Activated CD4-positive, alpha-beta T cell treated with anti-CD3 and anti-CD28 coated beads, Interleukin-2, Interleukin-6, amounts not matched to agents 100 ng/mL and 50 ng/mL, durations not matched to agents 16 hours and 8 hours (primary cell): ENCODE data around the gene HOXD9.

Experiments used
- DNase-seq: peaks from one replicate; pipeline ENCODE4 v3.0.0-alpha.2; 2020

Gene HOXD9

GRCh38 chr2:176157499-176158185, 35.1 kb downstream of the HOXD9 start:
- no peak for DNase-seq

GRCh38 chr2:176158186-176158591, 35.7 kb downstream of the HOXD9 start:
- no peak for DNase-seq

GRCh38 chr2:176158855-176159662, 36.5 kb downstream of the HOXD9 start:
- DNase-seq, result no peak

- no peak for DNase-seq
Measured at GRCh38 chr2:176159663-176160250, 37.2 kb downstream of the HOXD9 start.

- DNase-seq, result no peak
Measured at GRCh38 chr2:176160251-176160985, 37.9 kb downstream of the HOXD9 start.

GRCh38 chr2:176160986-176161824, 38.7 kb downstream of the HOXD9 start:
- no peak for DNase-seq

- no peak for DNase-seq
Measured at GRCh38 chr2:176161825-176162626, 39.5 kb downstream of the HOXD9 start.

GRCh38 chr2:176162911-176163671, 40.6 kb downstream of the HOXD9 start:
- no peak for DNase-seq

GRCh38 chr2:176163672-176164056, 41.1 kb downstream of the HOXD9 start:
- DNase-seq, result no peak

GRCh38 chr2:176164201-176164600, 41.7 kb downstream of the HOXD9 start:
- no peak for DNase-seq

GRCh38 chr2:176164611-176165369, 42.3 kb downstream of the HOXD9 start:
- no peak for DNase-seq

- no peak for DNase-seq
Measured at GRCh38 chr2:176165370-176166050, 43.0 kb downstream of the HOXD9 start.

- DNase-seq, result no peak
Measured at GRCh38 chr2:176166272-176166671, 43.8 kb downstream of the HOXD9 start.

- no peak for DNase-seq
Measured at GRCh38 chr2:176167398-176167797, 44.9 kb downstream of the HOXD9 start.

GRCh38 chr2:176169181-176169580, 46.7 kb downstream of the HOXD9 start:
- DNase-seq, result no peak

GRCh38 chr2:176169711-176170110, 47.2 kb downstream of the HOXD9 start:
- no peak for DNase-seq

- DNase-seq, result no peak
Measured at GRCh38 chr2:176170602-176171305, 48.2 kb downstream of the HOXD9 start.

GRCh38 chr2:176171351-176172006, 49.0 kb downstream of the HOXD9 start:
- no peak for DNase-seq
